HepG2 (cell line): ENCODE results near the gene TTBK1. TPM values are rescaled to one million over a fixed set of nuclear protein-coding genes. Genes with fewer than 3 reads are reported as not detected.
A peak's percentile ranks its signal among the peaks of the same experiment; 100 is the strongest.

Source experiments
- DNMT3B ChIP-seq: conservative IDR thresholded peaks from 2 replicates; pipeline ENCODE4 v1.6.1; 2016; ENCODE audit warnings: missing biosample characterization, control low read depth
- HMGXB3 ChIP-seq: sonication (generic); formaldehyde crosslinking; IDR thresholded peaks from 2 replicates; pipeline ENCODE4 v1.4.0; 2020; ENCODE audit warnings: missing genetic modification reagents, borderline replicate concordance
- HOXA5 ChIP-seq: sonication (generic); formaldehyde crosslinking; IDR thresholded peaks from 2 replicates; pipeline ENCODE4 v1.4.0; 2020; ENCODE audit warnings: missing genetic modification reagents
- NFE2 ChIP-seq: sonication (generic); formaldehyde crosslinking; IDR thresholded peaks from 2 replicates; pipeline ENCODE4 v1.4.0; 2020; ENCODE audit warnings: missing genetic modification reagents
- NRL ChIP-seq: sonication (generic); formaldehyde crosslinking; IDR thresholded peaks from 2 replicates; pipeline ENCODE4 v1.5.0; 2020; ENCODE audit warnings: missing genetic modification reagents, mild to moderate bottlenecking, moderate library complexity, borderline replicate concordance
- PATZ1 ChIP-seq: sonication (generic); formaldehyde crosslinking; IDR thresholded peaks from 2 replicates; pipeline ENCODE4 v1.4.0; 2020; ENCODE audit warnings: missing genetic modification reagents
- RARA ChIP-seq: IDR thresholded peaks from 2 replicates; pipeline ENCODE4 v1.6.1; 2016; ENCODE audit warnings: missing genetic modification reagents, missing compliant biosample characterization
- RERE ChIP-seq: IDR thresholded peaks from 2 replicates; pipeline ENCODE4 v1.6.1; 2016; ENCODE audit warnings: low read depth, missing genetic modification reagents, missing compliant biosample characterization
- SNAPC5 ChIP-seq: sonication (generic); formaldehyde crosslinking; IDR thresholded peaks from 2 replicates; pipeline ENCODE4 v1.8.1; 2023; ENCODE audit warnings: mild to moderate bottlenecking, missing genetic modification reagents, borderline replicate concordance
- SP5 ChIP-seq: IDR thresholded peaks from 2 replicates; pipeline ENCODE4 v1.6.1; 2016; ENCODE audit warnings: low read depth, borderline replicate concordance
- ZFY ChIP-seq: sonication (generic); formaldehyde crosslinking; IDR thresholded peaks from 2 replicates; pipeline ENCODE4 v1.4.0; 2020; ENCODE audit warnings: missing genetic modification reagents
- ZNF367 ChIP-seq: sonication (generic); formaldehyde crosslinking; IDR thresholded peaks from 2 replicates; pipeline ENCODE4 v1.4.0; 2020; ENCODE audit warnings: missing genetic modification reagents, borderline replicate concordance
- ZNF724P ChIP-seq: sonication (generic); formaldehyde crosslinking; IDR thresholded peaks from 2 replicates; pipeline ENCODE4 v1.8.0; 2022; ENCODE audit warnings: missing genetic modification reagents, borderline replicate concordance
- ZNF790 ChIP-seq: sonication (generic); formaldehyde crosslinking; IDR thresholded peaks from 2 replicates; pipeline ENCODE4 v1.8.0; 2022; ENCODE audit warnings: missing genetic modification reagents, mild to moderate bottlenecking, borderline replicate concordance
- ZSCAN25 ChIP-seq: sonication (generic); formaldehyde crosslinking; IDR thresholded peaks from 2 replicates; pipeline ENCODE4 v1.8.0; 2022; ENCODE audit warnings: mild to moderate bottlenecking, missing genetic modification reagents
- polyA plus RNA-seq, 8 experiments: library from polyadenylated mRNA; depleted of rRNA in 3 of 8; stranded (reverse) in 7 of 8; unstranded in 1 of 8; fragments of >200 nt; fragmentation: Illumina TruSeq in 4 of 8; extraction: Trizol in 4 of 8; gene quantifications; 2 replicates each; pipeline versions ENCODE4 v1.2.1 to v1.2.3, GENCODE V29; 2011 to 2016; ENCODE audit warnings: low read depth in 4 of 8, missing spikeins in 1 of 8, mixed read lengths in 1 of 8; ENCODE audit not compliant: insufficient read depth in 1 of 8
- total RNA-seq, 5 experiments: library from RNA; depleted of rRNA; stranded (reverse); fragments of >200 nt; fragmentation: Illumina TruSeq; extraction: Trizol; gene quantifications; 2 replicates each; pipeline ENCODE4 v1.2.3, GENCODE V29; 2016; ENCODE audit warnings: low read depth in 1 of 5

Gene TTBK1
- total and polyA plus RNA-seq, 2 of the 13 experiments (the other 11 are each of a cell fraction or from before 2014, with no cell fraction given): 0.24 to 0.33 TPM

GRCh38 chr6:43277643-43278523 lies 34.6 kb downstream of the TTBK1 start (continued):
- TF ChIP-seq HMGXB3 (CRISPR knock-in tag) (no peak), RERE (0 out of 2 replicates have a peak, but pooled peaks have one; percentile 35), ZNF790 (CRISPR knock-in tag) (0 out of 2 replicates have a peak, but pooled peaks have one; percentile 8), SNAPC5 (CRISPR knock-in tag) (no peak; the same call in 1 of the 2 replicates), NFE2 (CRISPR knock-in tag) (no peak), HOXA5 (CRISPR knock-in tag) (no peak; the same call in 1 of the 2 replicates), ZNF367 (no peak), ZFY (CRISPR knock-in tag) (peak; percentile 84), ZNF724P (CRISPR knock-in tag) (0 out of 2 replicates have a peak, but pooled peaks have one; percentile 59), RARA (CRISPR knock-in tag) (peak; percentile 55; the same call in 1 of the 2 replicates), SP5 (CRISPR knock-in tag) (0 out of 2 replicates have a peak, but pooled peaks have one; percentile 31), PATZ1 (CRISPR knock-in tag) (peak; percentile 97), DNMT3B (CRISPR knock-in tag) (0 out of 2 replicates have a peak, but pooled peaks have one; percentile 30), ZSCAN25 (CRISPR knock-in tag) (peak; percentile 88; the same call in 1 of the 2 replicates), NRL (peak; percentile 79; the same call in 1 of the 2 replicates)
